ENCODE results near the gene LRRC4.

Gene LRRC4

GRCh38 chr7:128073671-128074310 lies 42.6 kb upstream of the LRRC4 start:
- Histone ChIP-seq H3K4me3 (ENCODE audit: low read depth, low read length) (no peak overlapping the region), H3K27me3 (ENCODE audit: control insufficient read depth, insufficient read depth, low read length) (no peaks in the 10 kb centered on the region), H3K4me2 (ENCODE audit: low read length) (no peak overlapping the region), H3K27ac (no peak overlapping the region), H2AFZ (no peak overlapping the region), H3K36me3 (ENCODE audit: control insufficient read depth, insufficient read depth, low read length) (no peaks in the 10 kb centered on the region), H3K9me3 (ENCODE audit: control insufficient read depth, low read length) (no peaks in the 10 kb centered on the region), H3K79me2 (no peaks in the 10 kb centered on the region), H3K4me1 (no peaks in the 10 kb centered on the region), H3K9ac (no peak overlapping the region)
- no peak for TF ChIP-seq CTCF (IDR thresholded peaks at IDR 0.05)

- H3K4me2 ChIP-seq (ENCODE audit: low read length) = no peak overlapping the region
- no peak overlapping the region for H3K9ac ChIP-seq
- no peak overlapping the region for H3K27ac ChIP-seq
- H3K36me3 ChIP-seq (ENCODE audit: control insufficient read depth, insufficient read depth, low read length) = no peaks in the 10 kb centered on the region
- H3K9me3 ChIP-seq (ENCODE audit: control insufficient read depth, low read length) = no peaks in the 10 kb centered on the region
- H3K4me1 ChIP-seq = no peaks in the 10 kb centered on the region
- no peak overlapping the region for H2AFZ ChIP-seq
- no peak for TF ChIP-seq CTCF (IDR thresholded peaks at IDR 0.05)
- no peak overlapping the region for H3K4me3 ChIP-seq (ENCODE audit: low read depth, low read length)
- no peaks in the 10 kb centered on the region for H3K27me3 ChIP-seq (ENCODE audit: control insufficient read depth, insufficient read depth, low read length)
- H3K79me2 ChIP-seq = no peaks in the 10 kb centered on the region
Observed at GRCh38 chr7:128071801-128072200, 40.6 kb upstream of the LRRC4 start.

- no peak overlapping the region for H2AFZ ChIP-seq
- H3K4me3 ChIP-seq (ENCODE audit: low read depth, low read length) = no peak overlapping the region
- H3K9me3 ChIP-seq (ENCODE audit: control insufficient read depth, low read length) = no peaks in the 10 kb centered on the region
- no peaks in the 10 kb centered on the region for H3K27me3 ChIP-seq (ENCODE audit: control insufficient read depth, insufficient read depth, low read length)
- no peaks in the 10 kb centered on the region for H3K79me2 ChIP-seq
- TF ChIP-seq CTCF (IDR thresholded peaks at IDR 0.05) = no peak
- no peak overlapping the region for H3K4me2 ChIP-seq (ENCODE audit: low read length)
- no peak overlapping the region for H3K9ac ChIP-seq
- H3K4me1 ChIP-seq = no peaks in the 10 kb centered on the region
- H3K27ac ChIP-seq = no peak overlapping the region
- no peaks in the 10 kb centered on the region for H3K36me3 ChIP-seq (ENCODE audit: control insufficient read depth, insufficient read depth, low read length)
Observed at GRCh38 chr7:128071376-128071775, 40.1 kb upstream of the LRRC4 start.

- Histone ChIP-seq H3K27ac (no peak overlapping the region), H3K27me3 (ENCODE audit: control insufficient read depth, insufficient read depth, low read length) (no peaks in the 10 kb centered on the region)
- TF ChIP-seq CTCF (IDR thresholded peaks at IDR 0.05) = no peak
Observed at GRCh38 chr7:128069373-128070364, 38.4 kb upstream of the LRRC4 start.

More at GRCh38 chr7:128069373-128070364, 38.4 kb upstream of the LRRC4 start:
- Histone ChIP-seq H3K9ac (no peak overlapping the region), H3K79me2 (no peaks in the 10 kb centered on the region), H2AFZ (no peak overlapping the region), H3K4me2 (ENCODE audit: low read length) (no peak overlapping the region), H3K36me3 (ENCODE audit: control insufficient read depth, insufficient read depth, low read length) (no peaks in the 10 kb centered on the region), H3K9me3 (ENCODE audit: control insufficient read depth, low read length) (no peaks in the 10 kb centered on the region), H3K4me3 (ENCODE audit: low read depth, low read length) (no peak overlapping the region), H3K4me1 (no peaks in the 10 kb centered on the region)
